WTC11 (cell line): ENCODE results near the gene SNRNP25. TPM values are rescaled to one million over a fixed set of nuclear protein-coding genes. Genes with fewer than 3 reads are reported as not detected.
A peak's percentile ranks its signal among the peaks of the same experiment; 100 is the strongest.

Source experiments
- ARID4B ChIP-seq: sonication (generic); formaldehyde crosslinking; IDR thresholded peaks from 2 replicates; pipeline ENCODE4 v1.8.0; 2023; ENCODE audit warnings: missing genetic modification reagents, mild to moderate bottlenecking, borderline replicate concordance
- ESRRA ChIP-seq: sonication (generic); formaldehyde crosslinking; IDR thresholded peaks from 2 replicates; pipeline ENCODE4 v1.8.1; 2022; ENCODE audit warnings: mild to moderate bottlenecking, missing genetic modification reagents, borderline replicate concordance
- FOXJ3 ChIP-seq: sonication (generic); formaldehyde crosslinking; IDR thresholded peaks from 2 replicates; pipeline ENCODE4 v1.9.0; 2021; ENCODE audit warnings: missing genetic modification reagents, mild to moderate bottlenecking, borderline replicate concordance
- FOXP4 ChIP-seq: sonication (generic); formaldehyde crosslinking; IDR thresholded peaks from 2 replicates; pipeline ENCODE4 v1.8.0; 2022; ENCODE audit warnings: mild to moderate bottlenecking, missing genetic modification reagents
- PRDM15 ChIP-seq: sonication (generic); formaldehyde crosslinking; IDR thresholded peaks from 2 replicates; pipeline ENCODE4 v1.8.0; 2022; ENCODE audit warnings: missing genetic modification reagents
- PREB ChIP-seq: sonication (generic); formaldehyde crosslinking; IDR thresholded peaks from 2 replicates; pipeline ENCODE4 v1.8.1; 2022; ENCODE audit warnings: mild to moderate bottlenecking, missing genetic modification reagents, moderate library complexity, borderline replicate concordance
- SOX15 ChIP-seq: fragments of 250-450 bp; sonication (Bioruptor Pico); IDR thresholded peaks from 2 replicates; pipeline ENCODE4 v1.9.0; 2021; ENCODE audit warnings: mild to moderate bottlenecking
- TEAD1 ChIP-seq: sonication (generic); formaldehyde crosslinking; IDR thresholded peaks from 2 replicates; pipeline ENCODE4 v1.8.0; 2022; ENCODE audit warnings: mild to moderate bottlenecking, missing genetic modification reagents
- ZBTB21 ChIP-seq: sonication (generic); formaldehyde crosslinking; IDR thresholded peaks from 2 replicates; pipeline ENCODE4 v1.8.1; 2023; ENCODE audit warnings: mild to moderate bottlenecking, missing genetic modification reagents, borderline replicate concordance
- ZNF396 ChIP-seq: fragments of 250-450 bp; sonication (Bioruptor Pico); IDR thresholded peaks from 2 replicates; pipeline ENCODE4 v1.8.0; 2021; ENCODE audit warnings: mild to moderate bottlenecking, moderate library complexity, borderline replicate concordance
- ZNF532 ChIP-seq: fragments of 250-450 bp; sonication (Bioruptor Pico); IDR thresholded peaks from 2 replicates; pipeline ENCODE4 v1.9.0; 2021; ENCODE audit warnings: mild to moderate bottlenecking, borderline replicate concordance
- total RNA-seq: library from RNA; stranded (reverse); gene quantifications from 3 replicates; pipeline ENCODE4 v1.2.3, GENCODE V29; 2021

SNRNP25 gene
- total RNA-seq, 1 experiment from 2014 or later: 55.9 TPM

GRCh38 chr16:65745-66144 is 12.1 kb downstream of the SNRNP25 start (continued):
- TF ChIP-seq ARID4B (CRISPR knock-in tag): no peak
- TF ChIP-seq ESRRA (CRISPR knock-in tag): no peak
- no peak for TF ChIP-seq PREB
- TF ChIP-seq TEAD1 (CRISPR knock-in tag): 0 out of 2 replicates have a peak, but pooled peaks have one; percentile 16
- TF ChIP-seq ZBTB21 (CRISPR knock-in tag): no peak
- no peak for TF ChIP-seq SOX15 (CRISPR knock-in tag)
- TF ChIP-seq PRDM15 (CRISPR knock-in tag): no peak
- TF ChIP-seq ZNF532 (CRISPR knock-in tag): no peak
- TF ChIP-seq ZNF396 (CRISPR knock-in tag): no peak
- no peak for TF ChIP-seq FOXJ3 (CRISPR knock-in tag)
- no peak for TF ChIP-seq FOXP4 (CRISPR knock-in tag)
